Gastroesophageal sphincter (tissue), 3 donors: Measurements from ENCODE around the gene ABCG1.
A peak's percentile ranks its signal among the peaks of the same experiment; 100 is the strongest.

Experiments used
- CTCF ChIP-seq, 4 experiments: fragments of 200-600 bp in 2 of 4; fragments of 450-650 bp in 2 of 4; sonication (generic) in 1 of 4; IDR thresholded peaks; one replicate each; pipeline ENCODE4 v1.5.1; 2017 to 2019; ENCODE audit warnings: antibody characterized with exemption in 4 of 4, mild to moderate bottlenecking in 2 of 4, moderate library complexity in 2 of 4
- POLR2A ChIP-seq, 2 donors: fragments of 450-650 bp; IDR thresholded peaks; one replicate each; pipeline ENCODE4 v1.6.1; 2017; ENCODE audit warnings: antibody characterized with exemption in 2 of 2, mild to moderate bottlenecking in 2 of 2, moderate library complexity in 1 of 2
- POLR2AphosphoS5 ChIP-seq: sonication (generic); formaldehyde crosslinking; IDR thresholded peaks from one replicate; pipeline ENCODE4 v1.6.1; 2017; ENCODE audit warnings: antibody characterized with exemption

GRCh38 chr21:42309753-42310213, 90.8 kb downstream of the ABCG1 start:
- peak in 3 of 4 experiments; percentile 27 to 76 (median 43) for TF ChIP-seq CTCF (IDR thresholded peaks at IDR 0.05)
- TF ChIP-seq POLR2A (IDR thresholded peaks at IDR 0.05) = no peak
- TF ChIP-seq POLR2AphosphoS5 = no peak
